HG03103 (cell line): ENCODE results near the gene PRAC2.
"Not testable (repeated sequence)": the region's sequence is repeated elsewhere in the genome, so short reads cannot be mapped to it uniquely, and the experiment has no call there.

ENCODE experiments used
- ATAC-seq: cut with Tn5 transposase; IDR thresholded peaks from one replicate; pipeline ENCODE4 v1.9.1; 2021; ENCODE audit warnings: low read depth; ENCODE audit not compliant: unreplicated experiment

PRAC2 gene

GRCh38 chr17:48722915-48723422 lies at the start of gene PRAC2:
TSS of gene PRAC2 (plus strand) at chr17:48723185. CDS start at chr17:48724411, 1,226 bp downstream.
- ATAC-seq = no peak

DNA sequence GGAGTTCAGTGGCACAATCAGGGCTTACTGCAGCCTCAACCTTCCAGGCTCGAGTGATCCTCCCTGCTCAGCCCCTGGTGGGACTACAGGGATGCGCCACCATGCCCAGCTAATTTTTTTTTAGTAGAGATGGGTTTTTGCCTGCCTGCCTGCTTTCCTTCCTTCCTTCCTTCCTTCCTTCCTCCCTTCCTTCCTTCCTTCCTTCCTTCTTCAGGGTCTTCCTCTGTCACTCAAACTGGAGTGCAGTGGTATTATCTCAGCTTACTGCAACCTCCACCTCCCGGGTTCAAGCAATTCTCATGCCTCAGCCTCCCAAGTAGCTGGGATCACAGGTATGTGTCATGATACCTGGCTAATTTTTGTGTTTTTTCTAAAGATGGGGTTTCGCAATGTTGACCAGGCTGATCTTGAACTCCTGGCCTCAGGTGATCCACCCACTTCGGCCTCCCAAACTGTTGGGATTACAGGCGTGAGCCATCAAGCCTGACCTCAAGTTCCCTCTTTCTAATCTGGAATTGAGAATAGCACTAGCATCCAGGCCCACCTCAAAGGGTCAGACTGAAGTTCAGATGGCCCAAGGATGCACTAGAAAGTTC lies 45.9 kb upstream of the PRAC2 start:
- no peak for ATAC-seq

DNA sequence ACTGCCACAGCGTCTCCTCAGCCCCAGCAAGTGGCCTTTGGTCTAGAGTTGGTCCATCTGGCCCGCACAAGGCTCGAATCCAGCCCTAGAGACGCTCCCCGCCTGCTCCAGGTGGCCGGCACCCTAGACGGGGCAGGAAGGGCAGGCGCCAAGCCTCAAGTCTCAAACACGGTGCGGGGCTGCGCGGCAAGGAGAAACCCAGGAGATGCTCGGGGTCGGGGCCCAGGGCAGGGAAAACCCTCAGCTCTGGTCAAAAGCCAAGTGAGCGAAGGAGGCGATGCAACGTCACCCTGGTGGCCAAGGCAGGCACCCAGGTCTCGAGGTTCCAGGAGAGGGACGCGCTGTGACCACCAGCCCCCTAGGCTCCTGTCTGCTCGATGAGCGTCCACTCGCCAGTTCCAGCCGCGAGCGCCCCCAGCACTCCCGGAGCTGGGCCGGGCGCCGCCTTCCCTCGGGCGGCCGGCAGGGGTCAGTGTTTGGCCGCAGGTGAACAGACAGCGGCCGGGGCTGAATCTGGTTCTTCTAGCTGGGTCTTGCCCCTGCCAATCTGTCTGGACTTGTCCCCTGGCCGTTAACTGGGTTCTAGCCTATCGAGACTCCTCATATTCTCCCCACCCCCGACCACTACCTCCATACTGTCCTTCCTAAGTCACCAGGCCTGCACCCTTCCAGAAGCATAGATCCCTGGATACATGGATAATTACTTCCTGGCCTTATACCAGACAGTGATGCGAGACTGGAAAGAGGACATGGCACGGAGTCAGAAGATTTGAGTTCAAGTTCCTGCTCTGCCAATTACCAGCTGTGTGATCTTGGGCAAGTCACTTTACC lies 44.6 kb upstream of the PRAC2 start:
- ATAC-seq = no peak

- ATAC-seq = no peak
These were observed 43.4 kb upstream of the PRAC2 start for GRCh38 chr17:48679385-48680096.

DNA sequence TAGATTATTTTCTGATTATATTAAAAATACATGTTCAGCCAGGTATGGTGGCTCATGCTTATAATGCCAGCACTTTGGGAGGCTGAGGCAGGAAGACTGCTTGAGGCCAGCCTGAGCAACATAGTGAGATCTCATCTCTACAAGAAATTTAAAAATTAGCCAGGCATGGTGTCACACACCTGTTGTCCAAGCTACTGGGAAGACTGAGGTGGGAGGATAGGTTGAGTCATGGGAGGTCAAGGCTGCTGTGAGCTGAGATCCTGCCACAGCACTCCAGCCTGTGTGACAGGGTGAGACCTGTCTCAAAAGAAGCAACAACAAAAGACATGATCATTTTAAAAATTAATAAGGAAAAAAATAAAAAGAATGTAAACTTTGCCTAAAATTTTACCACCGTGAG lies 41.4 kb upstream of the PRAC2 start:
- no peak for ATAC-seq

GRCh38 chr17:48690655-48691054 lies 32.3 kb upstream of the PRAC2 start:
- ATAC-seq = no peak

- no peak for ATAC-seq
These were observed 30.9 kb upstream of the PRAC2 start for GRCh38 chr17:48692049-48692448.

DNA sequence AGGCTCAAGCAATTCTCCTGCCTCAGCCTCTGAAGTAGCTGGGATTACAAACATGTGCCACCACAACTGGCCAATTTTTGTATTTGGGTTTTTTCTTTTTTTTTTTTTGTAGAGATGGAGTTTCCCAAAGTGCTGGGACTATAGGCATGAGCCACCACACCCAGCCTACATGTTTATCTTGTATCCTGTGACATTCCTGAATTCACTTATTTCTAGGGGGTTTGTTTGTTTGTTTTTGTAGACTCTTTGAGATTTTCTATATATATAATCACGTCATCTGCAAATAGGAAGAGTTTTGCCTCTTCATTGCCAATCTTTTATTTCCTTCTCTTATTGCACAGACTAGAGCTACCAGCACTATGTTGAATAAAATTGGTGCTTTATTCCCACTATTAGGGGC lies 29.8 kb upstream of the PRAC2 start:
- ATAC-seq = no peak

DNA sequence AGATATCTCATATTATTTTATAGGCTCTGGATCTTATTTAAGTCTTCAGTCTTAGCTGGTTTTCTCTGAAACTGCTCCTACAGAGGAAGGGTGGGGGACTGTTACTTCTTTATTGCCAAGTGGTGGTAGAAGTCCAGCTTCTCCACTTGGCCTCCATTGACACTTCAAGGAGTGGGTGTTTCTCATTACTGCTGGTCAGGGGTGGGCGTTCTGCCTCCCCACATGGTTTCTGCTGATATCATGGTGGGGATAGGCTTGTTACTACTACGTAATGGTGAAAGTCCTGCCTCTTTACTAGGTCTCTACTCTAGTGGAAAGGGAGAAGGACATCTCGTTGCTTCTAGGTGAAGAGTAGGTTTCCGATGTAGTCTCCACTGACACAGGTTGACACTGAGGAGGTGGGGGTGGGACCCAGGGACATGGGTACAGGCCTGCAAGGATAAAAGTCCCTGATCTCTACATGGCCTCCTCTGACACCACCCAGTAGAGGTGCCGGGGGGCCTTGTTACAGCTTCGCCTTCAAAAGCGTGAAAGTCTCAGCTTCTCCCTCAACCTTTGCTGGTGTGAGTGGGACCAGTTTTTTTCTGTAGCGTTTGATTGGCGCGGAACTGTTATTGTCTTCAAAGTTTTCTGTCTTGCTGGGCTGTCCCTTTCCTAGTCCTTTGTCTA lies 21.0 kb upstream of the PRAC2 start:
- no peak for ATAC-seq

DNA sequence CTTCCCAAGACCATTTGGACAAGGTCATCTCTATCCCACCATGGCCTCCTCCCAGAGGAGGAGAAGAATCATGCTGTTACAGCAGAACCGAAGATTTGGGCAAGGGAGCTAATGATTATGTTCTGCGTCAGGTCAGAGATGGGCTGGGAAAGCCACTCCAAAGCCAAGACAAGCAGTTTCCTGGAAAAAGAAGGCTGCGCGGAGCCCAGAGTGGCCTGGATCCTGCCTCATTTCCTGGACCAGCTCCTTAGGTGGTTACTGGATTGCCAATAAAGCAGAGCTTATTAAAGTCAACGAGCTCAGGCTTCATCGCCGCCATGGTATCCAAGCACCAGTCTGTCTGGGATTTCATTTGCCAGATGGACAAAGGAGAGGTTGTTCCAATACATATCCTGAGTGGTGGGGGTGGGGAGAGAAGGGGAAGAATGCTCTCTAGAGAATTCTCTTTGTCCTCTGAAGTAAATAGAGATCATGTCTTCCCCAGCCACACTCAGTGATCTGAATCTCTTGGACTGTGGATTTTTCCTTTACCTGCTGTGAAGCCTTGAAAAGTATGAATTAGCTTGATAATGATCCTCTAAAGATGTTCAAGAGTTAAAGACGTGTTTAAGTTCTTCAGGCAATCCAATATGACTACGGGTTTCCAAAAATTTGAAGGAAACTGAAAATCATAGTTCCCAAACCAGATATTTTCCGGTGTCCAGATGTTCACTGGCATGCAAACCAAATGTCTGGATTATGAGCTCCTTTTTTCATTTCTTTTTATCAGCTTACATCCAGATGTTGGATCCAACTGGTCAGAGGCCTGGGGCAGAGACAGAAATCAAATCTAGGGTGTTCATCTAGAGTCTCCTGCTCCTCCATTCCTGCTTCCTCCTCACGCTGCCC lies 18.4 kb upstream of the PRAC2 start:
- ATAC-seq = no peak

GRCh38 chr17:48711128-48711527 lies 11.9 kb upstream of the PRAC2 start:
- no peak for ATAC-seq

GRCh38 chr17:48715496-48716399 lies 7.2 kb upstream of the PRAC2 start:
- no peak for ATAC-seq

DNA sequence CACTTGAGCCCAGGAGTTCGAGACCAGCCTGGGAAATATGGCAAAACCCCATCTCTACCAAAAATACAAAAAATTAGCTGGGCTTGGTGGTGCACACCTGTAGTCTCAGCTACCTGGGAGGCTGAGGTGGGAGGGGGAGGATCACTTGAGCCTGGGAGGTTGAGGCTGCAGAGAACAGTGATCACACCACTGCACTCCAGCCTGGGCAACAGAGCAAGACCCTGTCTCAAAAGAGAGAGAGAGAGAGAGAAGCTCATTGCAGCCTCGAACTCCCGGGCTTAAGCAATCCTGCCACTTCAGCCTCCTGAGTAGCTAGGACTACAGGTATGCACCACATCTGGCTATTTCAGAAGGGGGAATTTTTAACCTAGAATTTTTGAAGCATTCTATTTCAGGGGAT lies 6.4 kb upstream of the PRAC2 start:
- ATAC-seq = not testable (repeated sequence)

GRCh38 chr17:48717367-48718226 lies 5.4 kb upstream of the PRAC2 start:
- ATAC-seq = no peak

DNA sequence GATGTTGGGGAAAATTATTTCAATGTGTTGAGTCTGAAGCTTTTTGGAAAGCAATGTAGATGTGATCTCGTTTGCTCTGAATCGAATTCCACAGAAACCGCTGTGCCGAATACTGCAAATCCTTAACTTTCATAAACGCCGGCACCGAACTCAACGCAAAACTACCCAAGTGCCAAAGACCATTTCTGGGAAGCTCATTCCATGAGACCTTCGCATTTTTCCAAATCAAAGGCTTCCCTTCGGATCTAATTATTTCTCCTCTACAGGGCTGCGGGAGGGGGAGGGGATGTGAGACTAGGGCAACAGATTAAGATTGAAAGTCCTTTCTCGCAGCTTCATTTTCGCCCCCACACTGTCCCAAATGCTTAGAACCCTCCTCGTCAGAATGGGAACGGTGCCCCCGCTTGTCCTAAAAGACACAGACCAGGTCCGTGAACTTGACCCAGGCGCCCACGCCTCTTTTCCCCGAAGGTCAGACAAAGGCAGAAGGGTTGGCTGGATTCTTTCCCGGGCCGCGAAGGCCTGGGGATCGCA lies 4.7 kb upstream of the PRAC2 start:
- ATAC-seq = no peak

DNA sequence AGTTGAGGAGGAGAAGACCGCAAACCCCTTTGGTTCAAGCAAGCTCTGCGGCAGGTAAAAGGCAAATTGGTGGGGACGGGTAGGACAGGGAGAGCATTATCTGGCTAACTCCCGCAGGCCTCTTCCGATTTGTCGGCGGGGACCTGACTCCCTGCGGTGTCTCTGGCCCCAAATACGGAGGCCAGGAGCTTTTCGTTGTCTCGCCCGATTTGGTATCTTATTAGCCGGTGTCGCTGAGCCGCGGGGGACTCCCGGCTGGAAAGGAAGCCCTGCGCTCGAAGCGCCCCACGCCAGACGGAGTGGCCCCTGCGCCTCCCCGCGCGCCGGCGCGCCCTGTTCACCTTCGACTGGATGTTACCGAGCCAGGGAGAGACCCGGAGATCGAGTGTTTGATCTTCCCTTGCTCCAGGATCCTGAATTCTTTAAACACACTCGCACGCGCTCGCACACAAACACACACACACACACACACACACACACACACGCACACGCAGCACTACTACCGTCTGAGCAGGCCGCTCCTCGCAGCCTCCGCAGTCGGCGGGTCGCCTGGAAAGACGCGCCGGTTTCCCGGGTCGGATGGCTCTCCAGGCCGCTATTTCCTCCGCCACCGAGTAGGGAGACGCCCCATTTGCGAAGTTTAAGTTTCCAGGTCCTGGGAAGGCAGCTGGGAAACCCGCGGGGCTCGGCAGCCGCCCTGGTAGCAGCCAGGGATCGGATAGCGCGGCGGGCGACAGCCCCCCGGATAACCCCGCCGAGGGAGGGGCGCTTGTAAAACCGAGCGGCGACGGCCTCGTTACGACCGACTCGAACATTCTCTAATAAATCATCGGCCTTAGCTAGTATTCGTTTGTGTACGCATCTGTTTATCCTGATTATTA lies 4.0 kb upstream of the PRAC2 start:
- no peak for ATAC-seq
